Right ventricle myocardium inferior (tissue), 1 donor: ENCODE measurements around the gene PRRT2. TPM values are rescaled to one million over a fixed set of nuclear protein-coding genes. Genes with fewer than 3 reads are reported as not detected.
"Not testable (repeated sequence)": the region's sequence is repeated elsewhere in the genome, so short reads cannot be mapped to it uniquely, and the experiment has no call there.

Source experiments
- ATAC-seq: fragments of 200-7000 bp; cut with Tn5 transposase; one replicate; pipeline ENCODE4 v1.9.1; 2020; ENCODE audit warnings: mild to moderate bottlenecking, moderate library complexity
- DNase-seq: peaks from one replicate; pipeline ENCODE4 v3.0.0; 2021; ENCODE audit errors: missing footprints
- intact Hi-C: fragments of 100-400 bp; cut with DNase I; formaldehyde crosslinking; loops from one replicate; pipeline ENCODE4 v1.11.0; 2022
- total RNA-seq: library from RNA; stranded (reverse); fragmentation: NEBNext Ultra II Directional; extraction: Animal tissue kit (Norgen Biotek cat#: 25700); gene quantifications from one replicate; pipeline ENCODE4 v1.2.1, GENCODE V29; 2021
- donor health status: DM: no; HTN: yes; CAD: no; lungs with severe emphysema.

Gene PRRT2
- total RNA-seq, 1 donor from 2014 or later: 3.2 TPM

- peak; percentile 2 for ATAC-seq
- intact Hi-C loops: no loop called here
- peak; percentile 25 for DNase-seq
Observed at GRCh38 chr16:29820730-29821642, 9.0 kb downstream of the PRRT2 start.

GRCh38 chr16:29821643-29822115 lies 9.7 kb downstream of the PRRT2 start:
- DNase-seq (no peak), ATAC-seq (no peak)
- intact Hi-C loops: no loop called here

GRCh38 chr16:29824589-29825144 lies 12.7 kb downstream of the PRRT2 start:
- peak; percentile 30 for ATAC-seq
- DNase-seq: no peak
- intact Hi-C loops: no loop called here

GRCh38 chr16:29825145-29826044 lies 13.4 kb downstream of the PRRT2 start:
- DNase-seq (peak; percentile 81), ATAC-seq (peak; percentile 72)
- intact Hi-C loops: no loop called here

GRCh38 chr16:29826342-29826695 lies 14.3 kb downstream of the PRRT2 start:
- intact Hi-C loops: no loop called here
- no peak for ATAC-seq
- no peak for DNase-seq

- intact Hi-C loops: no loop called here
- no peak for DNase-seq
- no peak for ATAC-seq
Observed at GRCh38 chr16:29830774-29831173, 18.8 kb downstream of the PRRT2 start.

- ATAC-seq (peak; percentile 75), DNase-seq (no peak)
- intact Hi-C loops: no loop called here
Observed at GRCh38 chr16:29831490-29831889, 19.5 kb downstream of the PRRT2 start.

GRCh38 chr16:29833219-29833618 lies 21.2 kb downstream of the PRRT2 start:
- intact Hi-C loops, ATAC-seq, DNase-seq: not testable (repeated sequence)

- ATAC-seq: no peak
- DNase-seq: no peak
- intact Hi-C loops: no loop called here
Observed at GRCh38 chr16:29834079-29834478, 22.1 kb downstream of the PRRT2 start.

- no peak for ATAC-seq
- intact Hi-C loops: no loop called here
- no peak for DNase-seq
Observed at GRCh38 chr16:29835926-29836325, 23.9 kb downstream of the PRRT2 start.

- DNase-seq (no peak), ATAC-seq (no peak)
- intact Hi-C loops: no loop called here
Observed at GRCh38 chr16:29836623-29837022, 24.6 kb downstream of the PRRT2 start.

GRCh38 chr16:29837841-29838240 lies 25.8 kb downstream of the PRRT2 start:
- ATAC-seq (no peak), DNase-seq (no peak)
- intact Hi-C loops: no loop called here

GRCh38 chr16:29839822-29840221 lies 27.8 kb downstream of the PRRT2 start:
- no peak for DNase-seq
- intact Hi-C loops: no loop called here
- ATAC-seq: no peak

- intact Hi-C loops: no loop called here
- no peak for ATAC-seq
Observed at GRCh38 chr16:29840240-29840639, 28.2 kb downstream of the PRRT2 start.

GRCh38 chr16:29841631-29842030 lies 29.6 kb downstream of the PRRT2 start:
- intact Hi-C loops: no loop called here
- no peak for ATAC-seq

More at GRCh38 chr16:29840240-29840639, 28.2 kb downstream of the PRRT2 start:
- no peak for DNase-seq

GRCh38 chr16:29842732-29843346 lies 30.8 kb downstream of the PRRT2 start:
- intact Hi-C loops: no loop called here
- DNase-seq (no peak), ATAC-seq (no peak)

More at GRCh38 chr16:29841631-29842030, 29.6 kb downstream of the PRRT2 start:
- no peak for DNase-seq

GRCh38 chr16:29843931-29844330 lies 31.9 kb downstream of the PRRT2 start:
- DNase-seq: no peak
- no peak for ATAC-seq
- intact Hi-C loops: no loop called here

GRCh38 chr16:29844575-29845331 lies 32.8 kb downstream of the PRRT2 start:
- ATAC-seq: peak; percentile 37

More at GRCh38 chr16:29844575-29845331, 32.8 kb downstream of the PRRT2 start:
- DNase-seq: no peak
- intact Hi-C loops: loop anchor here (5.0 kb wide), 1 partner anchor 32 kb away; the partner anchor contains the start of gene PRRT2
